ENCODE results near the gene EHF. TPM values are rescaled to one million over a fixed set of nuclear protein-coding genes. Genes with fewer than 3 reads are reported as not detected.

Gene EHF
- total and polyA plus RNA-seq, 5 donors from 2014 or later: not detected

DNA sequence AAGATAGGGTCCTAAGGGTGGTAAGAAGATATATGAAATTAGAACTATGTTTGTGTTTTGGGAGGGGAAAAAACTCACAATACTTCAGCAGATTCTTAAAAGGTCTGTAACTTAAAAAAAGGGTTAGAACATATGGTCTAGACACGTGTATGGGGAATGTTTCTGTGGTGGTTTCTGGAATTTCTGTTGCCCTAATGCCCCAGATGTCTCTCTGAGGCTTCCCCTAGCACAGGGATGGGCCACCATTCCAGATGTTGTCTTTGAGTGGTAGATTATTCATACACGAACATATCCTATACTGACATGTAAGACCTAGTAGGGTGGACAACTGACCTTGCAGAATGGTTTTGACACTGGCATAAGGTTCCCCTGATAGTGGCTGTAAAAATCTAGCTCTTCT is 26.2 kb downstream of the EHF start:
- Histone ChIP-seq H3K4me1 (ENCODE audit: control insufficient read depth, insufficient read depth, low read length, poor library complexity, severe bottlenecking) (peaks cover 8% of the 10 kb centered on the region), H3K27me3 (ENCODE audit: control insufficient read depth, insufficient read depth, low read length) (no peaks in the 10 kb centered on the region), H3K9me3 (ENCODE audit: control insufficient read depth in 2 of 2, low read length in 2 of 2) (no peaks in the 10 kb centered on the region), H3K27ac (ENCODE audit: insufficient read depth, low read length, poor library complexity, severe bottlenecking) (no peak overlapping the region), H3K36me3 (ENCODE audit: control insufficient read depth, insufficient read depth, low read length) (no peaks in the 10 kb centered on the region), H3K4me3 (ENCODE audit: low read depth, low read length) (no peak overlapping the region)
- Mint-ChIP-seq H3K36me3 (no peaks in the 10 kb centered on the region), H3K27me3 (peaks cover 17% of the 10 kb centered on the region), H3K4me1 (peaks cover 0 to 16% (median 6%) of the 10 kb centered on the region in 4 donors), H3K27ac (peak overlapping the region in 1 of 3 donors; percentile 41), H3K4me3 (no peak overlapping the region), H3K9me3 (peaks cover 0 to 2% (median 0%) of the 10 kb centered on the region in 7 donors)
- ATAC-seq (ENCODE audit: low read depth in 2 of 2): no peak
- DNase-seq: no peak

DNA sequence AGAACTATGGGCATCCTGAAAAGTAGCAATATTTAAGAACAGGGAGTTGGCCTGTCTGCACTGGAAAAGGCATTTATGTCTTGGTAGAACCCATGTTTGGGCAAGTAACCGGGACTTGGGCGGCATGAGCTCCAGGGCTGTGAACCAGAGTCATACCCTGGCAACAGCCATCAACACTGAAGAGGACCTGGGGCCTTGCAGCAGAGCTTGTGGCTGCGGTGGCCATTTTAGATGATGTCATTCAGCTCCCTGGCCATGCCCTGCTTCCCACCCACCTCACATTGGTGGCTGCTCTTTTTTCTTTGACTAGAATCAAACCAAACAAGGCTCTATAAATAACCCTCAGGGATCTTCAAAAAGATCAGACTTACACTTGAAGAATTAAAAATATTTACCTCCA is 26.6 kb downstream of the EHF start:
- H3K4me1 ChIP-seq (ENCODE audit: control insufficient read depth, insufficient read depth, low read length, poor library complexity, severe bottlenecking): peaks cover 8% of the 10 kb centered on the region
- H3K9me3 Mint-ChIP-seq: peaks cover 0 to 2% (median 0%) of the 10 kb centered on the region in 7 donors
- H3K27ac ChIP-seq (ENCODE audit: insufficient read depth, low read length, poor library complexity, severe bottlenecking): no peak overlapping the region
- no peak overlapping the region for H3K4me3 Mint-ChIP-seq
- H3K4me3 ChIP-seq (ENCODE audit: low read depth, low read length): no peak overlapping the region
- H3K36me3 ChIP-seq (ENCODE audit: control insufficient read depth, insufficient read depth, low read length): no peaks in the 10 kb centered on the region
- DNase-seq (no peak), ATAC-seq (ENCODE audit: low read depth in 2 of 2) (no peak)
- H3K36me3 Mint-ChIP-seq: no peaks in the 10 kb centered on the region
- H3K27me3 ChIP-seq (ENCODE audit: control insufficient read depth, insufficient read depth, low read length): no peaks in the 10 kb centered on the region
- H3K4me1 Mint-ChIP-seq: peaks cover 0 to 18% (median 6%) of the 10 kb centered on the region in 4 donors
- H3K27ac Mint-ChIP-seq: no peak overlapping the region
- H3K9me3 ChIP-seq (ENCODE audit: control insufficient read depth in 2 of 2, low read length in 2 of 2): no peaks in the 10 kb centered on the region
- peaks cover 17% of the 10 kb centered on the region for H3K27me3 Mint-ChIP-seq

DNA sequence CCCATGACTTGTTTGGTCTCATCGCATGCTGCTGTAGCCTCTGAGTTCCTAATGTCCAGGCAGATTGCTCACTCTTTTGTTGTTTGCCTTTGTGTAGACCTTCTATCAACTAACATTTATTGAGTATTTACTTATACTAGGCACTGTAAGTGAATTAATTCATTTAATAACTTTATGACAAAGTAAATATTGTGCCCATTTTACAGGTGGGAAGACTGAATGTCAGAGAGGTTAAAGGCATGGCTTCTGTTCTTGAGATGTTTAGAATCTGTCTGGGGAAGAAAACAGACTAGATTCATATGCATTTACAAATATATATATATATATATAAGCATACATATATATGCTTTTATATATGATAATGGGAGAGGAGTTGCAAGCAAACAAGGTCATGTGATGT is 27.1 kb downstream of the EHF start:
- peaks cover 0 to 19% (median 9%) of the 10 kb centered on the region in 4 donors for H3K4me1 Mint-ChIP-seq
- H3K4me1 ChIP-seq (ENCODE audit: control insufficient read depth, insufficient read depth, low read length, poor library complexity, severe bottlenecking): peaks cover 8% of the 10 kb centered on the region
- DNase-seq: no peak

DNA sequence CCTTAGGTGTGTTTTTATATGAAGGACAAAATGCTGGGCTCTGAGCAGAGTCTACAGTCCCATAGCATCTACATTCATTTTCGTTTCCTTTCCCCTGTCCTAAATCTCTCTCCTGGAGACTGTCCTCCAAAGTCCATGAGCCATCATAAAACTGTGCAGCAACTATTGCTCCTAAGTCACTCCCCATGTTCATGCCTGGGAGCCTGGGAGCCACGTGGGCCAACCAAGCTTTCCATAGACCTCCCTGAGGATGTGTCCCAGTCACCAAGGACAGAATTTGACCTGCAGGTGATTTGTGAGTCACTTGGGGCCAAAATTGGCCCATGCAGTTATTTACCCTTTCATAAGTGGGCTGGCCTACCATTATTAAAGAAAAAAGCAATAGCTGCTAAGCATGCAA is 28.7 kb downstream of the EHF start:
- H3K4me3 Mint-ChIP-seq: no peak overlapping the region
- ATAC-seq (ENCODE audit: low read depth in 2 of 2): no peak
- H3K27me3 Mint-ChIP-seq: peaks cover 19% of the 10 kb centered on the region
- no peaks in the 10 kb centered on the region for H3K36me3 ChIP-seq (ENCODE audit: control insufficient read depth, insufficient read depth, low read length)
- H3K36me3 Mint-ChIP-seq: no peaks in the 10 kb centered on the region
- H3K9me3 Mint-ChIP-seq: peaks cover 0 to 2% (median 0%) of the 10 kb centered on the region in 7 donors
- H3K4me3 ChIP-seq (ENCODE audit: low read depth, low read length): no peak overlapping the region
- DNase-seq: no peak
- H3K9me3 ChIP-seq (ENCODE audit: control insufficient read depth in 2 of 2, low read length in 2 of 2): no peaks in the 10 kb centered on the region
- peaks cover 0 to 20% (median 10%) of the 10 kb centered on the region in 4 donors for H3K4me1 Mint-ChIP-seq
- H3K27me3 ChIP-seq (ENCODE audit: control insufficient read depth, insufficient read depth, low read length): no peaks in the 10 kb centered on the region
- no peak overlapping the region for H3K27ac ChIP-seq (ENCODE audit: insufficient read depth, low read length, poor library complexity, severe bottlenecking)
- H3K4me1 ChIP-seq (ENCODE audit: control insufficient read depth, insufficient read depth, low read length, poor library complexity, severe bottlenecking): peaks cover 8% of the 10 kb centered on the region
- peak overlapping the region in 2 of 3 donors; percentile 45 to 64 for H3K27ac Mint-ChIP-seq

More for the DNA sequence above, 27.1 kb downstream of the EHF start:
- Histone ChIP-seq H3K27ac (ENCODE audit: insufficient read depth, low read length, poor library complexity, severe bottlenecking) (no peak overlapping the region), H3K9me3 (ENCODE audit: control insufficient read depth in 2 of 2, low read length in 2 of 2) (no peaks in the 10 kb centered on the region), H3K27me3 (ENCODE audit: control insufficient read depth, insufficient read depth, low read length) (no peaks in the 10 kb centered on the region), H3K4me3 (ENCODE audit: low read depth, low read length) (no peak overlapping the region), H3K36me3 (ENCODE audit: control insufficient read depth, insufficient read depth, low read length) (no peaks in the 10 kb centered on the region)
- Mint-ChIP-seq H3K27me3 (peaks cover 13% of the 10 kb centered on the region), H3K4me3 (no peak overlapping the region), H3K36me3 (no peaks in the 10 kb centered on the region), H3K9me3 (peaks cover 0 to 2% (median 0%) of the 10 kb centered on the region in 7 donors), H3K27ac (no peak overlapping the region)
- no peak for ATAC-seq (ENCODE audit: low read depth in 2 of 2)

DNA sequence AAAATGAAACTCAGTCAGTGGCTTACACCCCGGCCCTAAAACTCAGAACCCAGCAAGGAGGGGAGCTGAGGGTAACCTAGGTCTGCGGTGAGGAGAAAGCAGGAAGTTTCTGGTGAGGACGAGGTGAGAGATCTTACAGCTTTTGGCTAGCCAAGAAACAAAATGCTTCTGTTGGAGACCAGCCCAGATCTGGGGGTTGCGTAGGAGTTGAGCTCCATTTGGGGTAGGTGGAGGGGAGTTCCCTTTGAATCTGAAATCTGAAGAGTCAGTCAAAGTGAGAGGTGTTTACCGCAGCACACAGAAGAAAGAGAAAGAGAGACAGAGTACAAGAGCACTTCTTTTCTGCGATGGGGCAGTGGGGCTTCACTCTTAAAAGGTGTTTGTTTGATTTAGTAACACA is 29.6 kb downstream of the EHF start:
- H3K9me3 Mint-ChIP-seq: peaks cover 0 to 2% (median 0%) of the 10 kb centered on the region in 7 donors
- peaks cover 19% of the 10 kb centered on the region for H3K27me3 Mint-ChIP-seq
- Histone ChIP-seq H3K27me3 (ENCODE audit: control insufficient read depth, insufficient read depth, low read length) (no peaks in the 10 kb centered on the region), H3K9me3 (ENCODE audit: control insufficient read depth in 2 of 2, low read length in 2 of 2) (no peaks in the 10 kb centered on the region), H3K27ac (ENCODE audit: insufficient read depth, low read length, poor library complexity, severe bottlenecking) (no peak overlapping the region), H3K4me3 (ENCODE audit: low read depth, low read length) (peak overlapping the region; percentile 47), H3K36me3 (ENCODE audit: control insufficient read depth, insufficient read depth, low read length) (no peaks in the 10 kb centered on the region), H3K4me1 (ENCODE audit: control insufficient read depth, insufficient read depth, low read length, poor library complexity, severe bottlenecking) (peaks cover 8% of the 10 kb centered on the region)
- DNase-seq (peak in 2 of 3 donors; percentile 49 to 69), ATAC-seq (ENCODE audit: low read depth in 2 of 2) (peak; percentile 57 to 67)
- peak overlapping the region; percentile 64 to 93 (median 91) for H3K27ac Mint-ChIP-seq
- peak overlapping the region in 2 of 4 donors; percentile 77 for H3K4me3 Mint-ChIP-seq
- H3K36me3 Mint-ChIP-seq: no peaks in the 10 kb centered on the region
- peaks cover 0 to 20% (median 10%) of the 10 kb centered on the region in 4 donors for H3K4me1 Mint-ChIP-seq

DNA sequence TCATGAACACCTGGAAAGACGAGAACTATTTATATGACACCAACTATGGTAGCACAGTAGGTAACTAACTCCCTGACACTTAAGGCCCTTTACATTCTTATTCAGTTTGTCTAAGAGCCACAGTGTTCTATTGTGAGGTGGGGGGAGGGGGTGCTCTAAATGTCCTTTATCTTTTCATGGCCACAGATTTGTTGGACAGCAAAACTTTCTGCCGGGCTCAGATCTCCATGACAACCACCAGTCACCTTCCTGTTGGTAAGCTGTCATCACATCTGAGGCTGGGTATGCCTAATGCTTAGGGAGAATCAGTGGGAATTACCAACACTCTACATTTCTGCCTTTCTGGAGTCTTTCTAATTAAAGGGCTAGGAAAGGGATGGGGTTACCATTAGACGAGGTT is 30.7 kb downstream of the EHF start:
- Mint-ChIP-seq H3K27ac (no peak overlapping the region), H3K4me1 (peaks cover 0 to 20% (median 10%) of the 10 kb centered on the region in 4 donors), H3K9me3 (peaks cover 0 to 3% (median 0%) of the 10 kb centered on the region in 7 donors), H3K36me3 (no peaks in the 10 kb centered on the region), H3K27me3 (peaks cover 19% of the 10 kb centered on the region), H3K4me3 (no peak overlapping the region)
- DNase-seq (no peak), ATAC-seq (ENCODE audit: low read depth in 2 of 2) (no peak)
- Histone ChIP-seq H3K4me3 (ENCODE audit: low read depth, low read length) (no peak overlapping the region), H3K4me1 (ENCODE audit: control insufficient read depth, insufficient read depth, low read length, poor library complexity, severe bottlenecking) (peaks cover 8% of the 10 kb centered on the region), H3K27ac (ENCODE audit: insufficient read depth, low read length, poor library complexity, severe bottlenecking) (no peak overlapping the region), H3K36me3 (ENCODE audit: control insufficient read depth, insufficient read depth, low read length) (no peaks in the 10 kb centered on the region), H3K27me3 (ENCODE audit: control insufficient read depth, insufficient read depth, low read length) (no peaks in the 10 kb centered on the region), H3K9me3 (ENCODE audit: control insufficient read depth in 2 of 2, low read length in 2 of 2) (no peaks in the 10 kb centered on the region)

DNA sequence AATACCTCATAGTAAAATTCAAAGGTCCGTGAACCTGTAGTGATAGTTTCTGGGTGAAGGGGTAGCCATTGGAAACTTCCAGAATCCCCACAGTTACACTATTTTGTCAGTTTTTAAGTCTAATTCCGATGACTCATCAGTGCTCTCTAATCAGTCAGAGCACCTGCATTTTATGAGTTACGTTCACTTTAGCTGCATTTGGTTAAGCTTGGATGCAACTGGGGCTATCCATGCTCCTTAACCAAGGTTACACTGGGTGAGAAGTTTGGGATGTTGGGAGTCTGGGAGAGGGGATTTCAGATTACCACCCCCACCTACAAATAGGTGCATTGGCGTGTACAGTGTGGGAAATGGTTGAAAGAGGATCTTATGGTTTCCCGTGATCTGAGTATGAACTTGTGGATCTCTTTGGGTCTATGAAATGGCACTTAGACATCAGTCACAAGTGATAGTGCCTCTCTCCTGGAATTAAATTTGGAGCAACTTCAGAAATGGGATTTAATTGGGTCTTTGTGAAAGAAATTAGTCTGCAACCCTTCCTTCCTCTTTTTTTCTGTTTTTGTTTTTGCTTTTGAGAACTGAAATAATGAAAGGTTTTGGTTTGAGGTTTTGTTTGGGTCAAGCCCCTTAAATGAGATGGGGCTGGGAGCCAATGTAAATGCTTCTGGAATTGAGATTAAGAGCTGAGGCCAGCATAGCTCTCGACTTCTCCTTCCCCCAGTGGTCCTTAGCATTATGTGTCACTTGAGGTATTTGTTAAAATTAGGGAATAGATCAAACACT is 31.5 kb downstream of the EHF start:
- Histone ChIP-seq H3K4me1 (ENCODE audit: control insufficient read depth, insufficient read depth, low read length, poor library complexity, severe bottlenecking) (peaks cover 8% of the 10 kb centered on the region), H3K4me3 (ENCODE audit: low read depth, low read length) (no peak overlapping the region), H3K9me3 (ENCODE audit: control insufficient read depth in 2 of 2, low read length in 2 of 2) (no peaks in the 10 kb centered on the region), H3K27me3 (ENCODE audit: control insufficient read depth, insufficient read depth, low read length) (no peaks in the 10 kb centered on the region), H3K36me3 (ENCODE audit: control insufficient read depth, insufficient read depth, low read length) (no peaks in the 10 kb centered on the region), H3K27ac (ENCODE audit: insufficient read depth, low read length, poor library complexity, severe bottlenecking) (no peak overlapping the region)
- H3K4me3 Mint-ChIP-seq: no peak overlapping the region
- no peaks in the 10 kb centered on the region for H3K36me3 Mint-ChIP-seq
- no peak overlapping the region for H3K27ac Mint-ChIP-seq
- no peak for DNase-seq
- H3K4me1 Mint-ChIP-seq: peaks cover 0 to 20% (median 10%) of the 10 kb centered on the region in 4 donors
- H3K27me3 Mint-ChIP-seq: peaks cover 14% of the 10 kb centered on the region
- peaks cover 0 to 3% (median 0%) of the 10 kb centered on the region in 7 donors for H3K9me3 Mint-ChIP-seq
- no peak for ATAC-seq (ENCODE audit: low read depth in 2 of 2)

DNA sequence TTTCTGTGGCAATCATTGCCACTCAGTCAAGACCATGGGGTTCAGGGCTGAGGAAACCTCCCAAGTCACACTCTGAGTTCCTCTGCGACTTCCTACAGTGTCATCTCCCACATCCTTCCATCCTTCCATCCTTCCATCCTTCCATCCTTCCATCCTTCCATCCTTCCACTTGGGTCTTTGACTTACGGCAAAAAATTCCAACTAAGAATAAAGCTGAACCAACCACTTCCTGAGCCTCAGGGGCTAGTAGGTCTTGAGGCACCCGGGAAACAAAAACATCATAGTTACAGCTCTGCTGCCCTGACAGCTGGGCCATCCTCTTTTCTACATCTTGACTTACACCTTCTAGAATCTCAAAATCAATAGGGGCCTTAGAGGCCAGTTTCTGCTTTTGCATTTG is 32.1 kb downstream of the EHF start:
- Mint-ChIP-seq H3K36me3 (no peaks in the 10 kb centered on the region), H3K27ac (no peak overlapping the region), H3K4me3 (peak overlapping the region in 1 of 4 donors; percentile 62), H3K27me3 (peaks cover 9% of the 10 kb centered on the region), H3K9me3 (peaks cover 0 to 3% (median 0%) of the 10 kb centered on the region in 7 donors), H3K4me1 (peaks cover 0 to 20% (median 10%) of the 10 kb centered on the region in 4 donors)
- Histone ChIP-seq H3K27me3 (ENCODE audit: control insufficient read depth, insufficient read depth, low read length) (no peaks in the 10 kb centered on the region), H3K4me3 (ENCODE audit: low read depth, low read length) (no peak overlapping the region), H3K27ac (ENCODE audit: insufficient read depth, low read length, poor library complexity, severe bottlenecking) (no peak overlapping the region), H3K9me3 (ENCODE audit: control insufficient read depth in 2 of 2, low read length in 2 of 2) (no peaks in the 10 kb centered on the region), H3K4me1 (ENCODE audit: control insufficient read depth, insufficient read depth, low read length, poor library complexity, severe bottlenecking) (peaks cover 8% of the 10 kb centered on the region), H3K36me3 (ENCODE audit: control insufficient read depth, insufficient read depth, low read length) (no peaks in the 10 kb centered on the region)
- ATAC-seq (ENCODE audit: low read depth in 2 of 2) (no peak), DNase-seq (no peak)
